Subcutaneous adipose tissue (tissue), 4 donors: Measurements from ENCODE around the gene SERINC1. TPM values are rescaled to one million over a fixed set of nuclear protein-coding genes. Genes with fewer than 3 reads are reported as not detected.

Source experiments
- total RNA-seq, 4 donors: library from RNA; depleted of rRNA; stranded (reverse); fragments of >200 nt; gene quantifications; one replicate each; pipeline ENCODE4 v1.1.0, GENCODE V29; 2016
- TF ChIP-seq, protein P1 (sequence below): fragments of 450-650 bp; IDR thresholded peaks from one replicate; pipeline ENCODE4 v1.5.1; 2016; ENCODE audit warnings: low read depth, mild to moderate bottlenecking, control low read depth, antibody characterized with exemption, moderate library complexity

Gene SERINC1
- total RNA-seq, 4 donors from 2014 or later: 264 to 401 (median 350) TPM

DNA sequence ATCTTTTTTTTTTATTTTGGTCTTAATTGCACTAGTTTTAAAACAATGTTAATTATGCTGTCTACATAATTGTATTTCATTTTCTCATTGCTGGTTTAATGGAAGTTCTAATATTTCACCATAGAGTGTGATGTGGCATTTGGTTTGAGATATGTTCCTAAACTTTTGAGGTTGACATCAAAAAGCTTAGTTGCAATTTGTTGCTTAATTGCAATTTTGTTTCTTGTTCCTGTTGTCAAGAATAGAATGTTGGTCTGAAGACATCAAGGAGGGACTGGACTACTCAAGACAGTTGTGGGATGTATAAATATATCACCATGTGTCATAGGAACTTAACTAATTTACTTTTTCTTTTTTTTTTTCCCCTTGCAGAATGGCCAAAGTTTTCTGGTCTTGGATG lies 59.6 kb downstream of the SERINC1 start:
- TF ChIP-seq, protein P1, sequence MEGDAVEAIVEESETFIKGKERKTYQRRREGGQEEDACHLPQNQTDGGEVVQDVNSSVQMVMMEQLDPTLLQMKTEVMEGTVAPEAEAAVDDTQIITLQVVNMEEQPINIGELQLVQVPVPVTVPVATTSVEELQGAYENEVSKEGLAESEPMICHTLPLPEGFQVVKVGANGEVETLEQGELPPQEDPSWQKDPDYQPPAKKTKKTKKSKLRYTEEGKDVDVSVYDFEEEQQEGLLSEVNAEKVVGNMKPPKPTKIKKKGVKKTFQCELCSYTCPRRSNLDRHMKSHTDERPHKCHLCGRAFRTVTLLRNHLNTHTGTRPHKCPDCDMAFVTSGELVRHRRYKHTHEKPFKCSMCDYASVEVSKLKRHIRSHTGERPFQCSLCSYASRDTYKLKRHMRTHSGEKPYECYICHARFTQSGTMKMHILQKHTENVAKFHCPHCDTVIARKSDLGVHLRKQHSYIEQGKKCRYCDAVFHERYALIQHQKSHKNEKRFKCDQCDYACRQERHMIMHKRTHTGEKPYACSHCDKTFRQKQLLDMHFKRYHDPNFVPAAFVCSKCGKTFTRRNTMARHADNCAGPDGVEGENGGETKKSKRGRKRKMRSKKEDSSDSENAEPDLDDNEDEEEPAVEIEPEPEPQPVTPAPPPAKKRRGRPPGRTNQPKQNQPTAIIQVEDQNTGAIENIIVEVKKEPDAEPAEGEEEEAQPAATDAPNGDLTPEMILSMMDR: no peak

DNA sequence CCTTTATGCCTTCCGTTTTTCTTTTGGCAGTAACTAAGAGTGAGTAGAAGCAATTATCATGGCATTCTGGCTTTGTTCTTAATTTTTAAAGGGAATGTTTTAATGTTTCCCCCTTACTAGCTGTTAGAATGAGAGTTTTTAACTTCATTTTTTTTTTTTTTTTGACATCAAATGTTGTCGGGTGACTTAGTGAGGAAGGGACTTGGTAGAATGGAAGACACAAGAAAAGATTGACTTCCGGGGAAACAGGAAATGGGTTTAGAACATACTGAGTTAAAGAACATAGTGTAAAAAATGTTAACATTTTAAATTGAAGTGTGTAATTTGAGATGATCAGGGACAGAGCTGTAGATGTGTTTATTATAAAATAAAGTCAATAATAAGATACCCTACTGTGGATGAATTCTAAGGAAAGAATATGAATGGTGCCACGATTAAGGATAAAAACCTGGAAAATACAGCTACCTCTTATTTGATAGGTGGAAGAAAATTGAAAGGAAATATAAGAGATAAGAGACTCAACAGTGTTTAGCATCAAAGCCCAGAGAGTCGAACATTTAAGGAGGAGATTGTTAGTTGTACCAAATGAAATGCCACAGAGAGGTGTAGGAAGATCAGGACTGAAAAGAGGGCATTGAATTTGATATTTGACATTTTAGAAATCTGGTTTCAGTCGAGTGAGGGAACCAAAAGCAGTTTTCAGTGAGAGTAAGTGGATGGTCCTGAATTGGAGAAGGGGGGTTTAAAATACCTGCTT lies 62.7 kb downstream of the SERINC1 start:
- TF ChIP-seq, protein P1: no peak

DNA sequence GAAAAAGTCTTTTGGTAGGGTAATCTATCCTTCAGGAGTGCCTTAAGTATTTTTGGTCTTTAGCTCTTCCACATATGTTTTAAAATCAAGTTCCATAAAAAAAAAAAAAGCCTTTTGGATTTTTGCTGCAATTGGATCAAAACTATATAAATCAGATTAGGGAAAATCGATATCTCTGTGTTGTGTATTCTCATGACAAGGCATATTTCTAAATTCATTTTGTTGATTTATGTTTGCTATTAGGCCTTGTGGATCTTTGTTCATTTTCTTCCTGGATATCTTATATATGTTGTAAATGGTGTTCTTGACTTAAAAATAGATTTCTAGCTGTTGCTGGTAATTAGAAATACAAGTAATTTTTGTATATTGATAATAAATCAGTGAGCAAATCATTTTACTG lies 63.4 kb downstream of the SERINC1 start:
- TF ChIP-seq, protein P1: no peak

DNA sequence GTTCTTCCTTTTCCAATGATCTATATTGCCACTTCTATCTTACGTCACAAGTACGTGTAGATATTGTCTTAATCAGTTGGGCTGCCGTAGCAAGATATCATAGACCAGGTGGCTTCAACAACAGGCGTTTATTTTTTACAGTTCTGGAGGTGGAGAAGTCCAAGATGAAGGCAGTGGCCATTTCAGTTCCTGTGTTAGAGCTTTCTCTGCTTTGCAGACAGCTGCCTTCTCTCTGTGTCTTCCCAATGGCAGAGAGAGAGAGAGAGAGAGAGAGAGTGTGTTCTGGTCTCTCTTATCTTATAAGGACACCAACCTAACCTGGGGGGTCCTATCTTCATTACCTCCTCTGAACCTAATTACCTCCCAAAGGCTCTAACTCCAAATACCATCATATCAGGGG lies 63.9 kb downstream of the SERINC1 start:
- TF ChIP-seq, protein P1: no peak

DNA sequence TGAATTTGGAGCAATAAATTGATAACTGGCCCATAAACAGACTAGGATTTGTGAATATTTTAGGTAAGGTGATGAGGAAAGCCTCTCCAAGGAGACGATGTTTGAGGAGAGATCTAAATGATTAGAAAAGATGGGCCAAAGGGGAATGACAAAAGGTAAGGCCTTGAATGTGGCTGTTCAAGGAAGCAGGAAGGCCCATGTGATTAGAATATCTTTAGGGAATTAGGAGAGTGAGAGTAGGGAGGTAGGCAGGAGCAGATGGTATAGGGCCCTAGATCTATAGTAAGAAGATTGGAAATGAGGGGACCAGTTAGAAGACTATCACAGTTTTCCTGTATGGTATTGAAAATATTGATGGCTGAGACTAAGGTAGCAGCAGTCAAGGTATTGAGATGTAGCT lies 65.4 kb downstream of the SERINC1 start:
- TF ChIP-seq, protein P1: no peak

DNA sequence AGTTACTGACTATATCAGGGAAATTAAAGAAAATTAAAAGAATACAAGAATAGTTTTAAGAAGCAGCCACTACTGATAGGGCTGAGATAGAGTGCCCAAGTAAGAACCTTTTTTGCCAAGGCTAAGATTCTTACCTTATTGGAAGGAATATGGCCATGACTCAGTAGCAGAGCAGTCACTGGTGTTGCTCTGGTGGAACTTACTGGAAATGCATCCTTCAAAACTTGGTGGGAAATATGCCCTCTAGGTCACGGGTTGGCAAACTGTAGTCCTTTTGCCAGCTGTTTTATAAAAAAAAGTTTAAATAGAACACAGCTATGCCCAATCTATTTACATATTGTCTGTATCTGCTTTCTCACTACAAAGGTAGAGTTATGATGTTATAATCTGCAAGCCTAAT lies 66.2 kb downstream of the SERINC1 start:
- TF ChIP-seq, protein P1: no peak

DNA sequence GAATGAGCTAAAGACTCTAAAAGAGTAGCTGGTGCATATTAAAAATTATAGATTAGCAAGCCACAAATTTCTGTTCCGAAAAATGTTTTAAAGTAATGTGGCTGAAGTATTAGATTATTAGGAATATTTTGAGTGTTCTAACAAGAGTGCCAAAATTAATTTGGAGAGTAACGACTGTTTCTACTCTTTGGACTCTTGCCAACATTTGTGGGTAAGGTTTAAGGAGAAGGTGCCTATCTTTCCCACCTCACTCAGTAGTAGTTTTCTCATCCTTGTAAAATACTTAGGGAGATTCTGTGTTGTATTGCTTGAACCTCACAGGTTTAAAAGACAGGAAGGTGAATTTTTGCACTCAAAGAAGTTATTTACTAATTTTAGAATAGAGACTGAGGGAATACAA lies 67.2 kb downstream of the SERINC1 start:
- TF ChIP-seq, protein P1: no peak
